ENCODE data around the gene VDAC1.
"Not testable (repeated sequence)": the region's sequence is repeated elsewhere in the genome, so short reads cannot be mapped to it uniquely, and the experiment has no call there.

VDAC1 gene

DNA sequence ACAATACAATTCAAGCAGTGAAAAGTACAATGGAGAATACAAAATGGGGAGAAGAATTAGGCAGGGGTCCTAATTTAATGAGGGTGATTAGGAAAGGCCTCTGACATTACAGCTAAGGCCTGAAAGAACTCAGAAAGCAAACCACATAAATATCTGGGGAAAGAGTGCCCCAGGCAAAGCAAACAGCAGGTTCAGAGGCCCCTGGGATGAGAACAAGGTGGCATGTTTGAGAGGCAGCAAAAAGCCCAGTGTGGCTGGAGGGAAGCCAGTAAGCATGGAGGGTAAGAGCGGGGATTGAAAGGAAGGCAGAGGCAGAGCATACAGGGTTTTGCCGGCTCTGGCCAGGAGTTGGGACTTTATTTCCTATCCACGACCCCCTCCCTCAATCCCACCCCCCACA is 33.4 kb upstream of the VDAC1 start:
- H3K36me3 Mint-ChIP-seq (ENCODE audit: low read depth), result no peaks in the 10 kb centered on the region
- no peaks in the 10 kb centered on the region for H3K9me3 Mint-ChIP-seq
- H3K27me3 Mint-ChIP-seq (ENCODE audit: low read depth, poor library complexity), result peaks cover 14% of the 10 kb centered on the region
- H3K4me3 Mint-ChIP-seq, result no peak overlapping the region
- no peak for TF ChIP-seq CTCF (IDR thresholded peaks at IDR 0.05)
- DNase-seq, result no peak
- H3K4me1 Mint-ChIP-seq, result peaks cover 18% of the 10 kb centered on the region
- H3K27ac Mint-ChIP-seq, result no peak overlapping the region

GRCh38 chr5:134037160-134037559 is 32.4 kb upstream of the VDAC1 start:
- Mint-ChIP-seq H3K27ac (no peak overlapping the region), H3K4me3 (no peak overlapping the region), H3K36me3 (ENCODE audit: low read depth) (no peaks in the 10 kb centered on the region), H3K9me3 (no peaks in the 10 kb centered on the region), H3K4me1 (peaks cover 18% of the 10 kb centered on the region), H3K27me3 (ENCODE audit: low read depth, poor library complexity) (peaks cover 14% of the 10 kb centered on the region)
- DNase-seq, result no peak
- TF ChIP-seq CTCF (IDR thresholded peaks at IDR 0.05), result no peak

- Mint-ChIP-seq H3K27me3 (ENCODE audit: low read depth, poor library complexity) (peaks cover 7% of the 10 kb centered on the region), H3K36me3 (ENCODE audit: low read depth) (no peaks in the 10 kb centered on the region), H3K4me3 (no peak overlapping the region), H3K27ac (no peak overlapping the region), H3K4me1 (peaks cover 18% of the 10 kb centered on the region), H3K9me3 (no peaks in the 10 kb centered on the region)
- DNase-seq, result no peak
- no peak for TF ChIP-seq CTCF (IDR thresholded peaks at IDR 0.05)
These were observed 29.6 kb upstream of the VDAC1 start for GRCh38 chr5:134034326-134034725.

GRCh38 chr5:134030303-134030964 is 25.7 kb upstream of the VDAC1 start:
- not testable (repeated sequence) for DNase-seq, H3K9me3 Mint-ChIP-seq

DNA sequence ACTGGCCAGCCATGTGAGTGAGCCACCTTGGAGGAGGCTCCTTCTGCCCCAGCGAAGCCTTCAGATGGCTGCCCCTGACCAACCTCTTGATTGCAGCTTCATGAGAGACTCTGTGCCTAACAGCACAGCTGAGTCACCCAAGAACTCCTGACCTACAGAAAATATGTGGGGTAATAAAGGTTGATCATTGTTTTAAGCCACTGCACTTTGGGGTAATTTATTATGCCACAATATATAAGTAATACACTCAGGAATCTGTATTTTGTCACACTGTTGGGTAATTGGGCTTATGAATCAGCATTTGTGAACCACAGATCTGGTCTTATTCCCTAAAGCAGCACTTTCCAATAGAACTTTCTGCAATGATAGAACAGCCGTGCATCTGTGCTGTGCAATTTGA is 24.4 kb upstream of the VDAC1 start:
- Mint-ChIP-seq H3K4me3 (no peak overlapping the region), H3K4me1 (peaks cover 6% of the 10 kb centered on the region), H3K27ac (no peak overlapping the region), H3K36me3 (ENCODE audit: low read depth) (no peaks in the 10 kb centered on the region), H3K9me3 (no peaks in the 10 kb centered on the region), H3K27me3 (ENCODE audit: low read depth, poor library complexity) (peaks cover 6% of the 10 kb centered on the region)
- DNase-seq, result no peak
- TF ChIP-seq CTCF (IDR thresholded peaks at IDR 0.05), result no peak

More at GRCh38 chr5:134030303-134030964, 25.7 kb upstream of the VDAC1 start:
- not testable (repeated sequence) for H3K4me1 Mint-ChIP-seq; H3K36me3 Mint-ChIP-seq (ENCODE audit: low read depth); H3K4me3 Mint-ChIP-seq; H3K27me3 Mint-ChIP-seq (ENCODE audit: low read depth, poor library complexity); H3K27ac Mint-ChIP-seq

- Mint-ChIP-seq H3K27me3 (ENCODE audit: low read depth, poor library complexity) (peaks cover 7% of the 10 kb centered on the region), H3K27ac (no peak overlapping the region), H3K4me3 (no peak overlapping the region), H3K9me3 (no peaks in the 10 kb centered on the region), H3K4me1 (peaks cover 6% of the 10 kb centered on the region), H3K36me3 (ENCODE audit: low read depth) (no peaks in the 10 kb centered on the region)
- TF ChIP-seq CTCF (IDR thresholded peaks at IDR 0.05), result no peak
- no peak for DNase-seq
These were observed 23.7 kb upstream of the VDAC1 start for GRCh38 chr5:134028496-134028895.

Measured in nephron progenitor cell (in vitro differentiated cells).